ENCODE data around the gene TP53.

TP53 gene

DNA sequence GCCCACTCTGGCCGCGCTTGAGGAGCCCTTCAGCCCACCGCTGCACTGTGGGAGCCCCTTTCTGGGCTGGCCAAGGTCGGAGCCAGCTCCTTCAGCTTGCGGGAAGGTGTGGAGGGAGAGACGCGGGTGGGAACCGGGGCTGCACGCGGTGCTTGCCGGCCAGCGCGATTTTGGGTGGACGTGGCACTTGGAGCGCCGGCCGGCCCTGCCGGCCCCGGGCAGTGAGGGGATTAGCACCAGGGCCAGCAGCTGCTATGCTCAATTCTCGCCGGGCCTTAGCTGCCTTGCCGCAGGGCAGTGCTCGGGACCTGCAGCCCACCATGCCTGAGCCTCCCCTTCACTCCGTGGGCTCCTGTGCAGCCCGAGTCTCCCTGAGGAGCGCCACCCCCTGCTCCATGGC lies 46.5 kb downstream of the TP53 start:
- H3K27me3 ChIP-seq (ENCODE audit: insufficient read depth, low read length, poor library complexity, severe bottlenecking), result no peaks in the 10 kb centered on the region
- no peaks in the 10 kb centered on the region for H3K36me3 ChIP-seq (ENCODE audit: insufficient read depth, low read length)
- H3K4me3 ChIP-seq (ENCODE audit: low read length, poor library complexity, severe bottlenecking), result no peak overlapping the region
- no peaks in the 10 kb centered on the region for H3K9me2 ChIP-seq (replicated peaks; ENCODE audit: low read depth, low read length)
- no peak overlapping the region for H3K9ac ChIP-seq (ENCODE audit: low read depth, low read length, poor library complexity, severe bottlenecking)
- H2AFZ ChIP-seq (ENCODE audit: low read length), result no peak overlapping the region
- no peaks in the 10 kb centered on the region for H3F3A ChIP-seq (ENCODE audit: low read depth)
- H3K79me2 ChIP-seq (ENCODE audit: insufficient read depth, low read length), result no peaks in the 10 kb centered on the region
- no peaks in the 10 kb centered on the region for H4K20me1 ChIP-seq (ENCODE audit: insufficient read depth, low read length, poor library complexity, severe bottlenecking)
- H3K4me2 ChIP-seq (ENCODE audit: low read depth, low read length, poor library complexity, severe bottlenecking), result no peak overlapping the region
- TF ChIP-seq, protein P1, sequence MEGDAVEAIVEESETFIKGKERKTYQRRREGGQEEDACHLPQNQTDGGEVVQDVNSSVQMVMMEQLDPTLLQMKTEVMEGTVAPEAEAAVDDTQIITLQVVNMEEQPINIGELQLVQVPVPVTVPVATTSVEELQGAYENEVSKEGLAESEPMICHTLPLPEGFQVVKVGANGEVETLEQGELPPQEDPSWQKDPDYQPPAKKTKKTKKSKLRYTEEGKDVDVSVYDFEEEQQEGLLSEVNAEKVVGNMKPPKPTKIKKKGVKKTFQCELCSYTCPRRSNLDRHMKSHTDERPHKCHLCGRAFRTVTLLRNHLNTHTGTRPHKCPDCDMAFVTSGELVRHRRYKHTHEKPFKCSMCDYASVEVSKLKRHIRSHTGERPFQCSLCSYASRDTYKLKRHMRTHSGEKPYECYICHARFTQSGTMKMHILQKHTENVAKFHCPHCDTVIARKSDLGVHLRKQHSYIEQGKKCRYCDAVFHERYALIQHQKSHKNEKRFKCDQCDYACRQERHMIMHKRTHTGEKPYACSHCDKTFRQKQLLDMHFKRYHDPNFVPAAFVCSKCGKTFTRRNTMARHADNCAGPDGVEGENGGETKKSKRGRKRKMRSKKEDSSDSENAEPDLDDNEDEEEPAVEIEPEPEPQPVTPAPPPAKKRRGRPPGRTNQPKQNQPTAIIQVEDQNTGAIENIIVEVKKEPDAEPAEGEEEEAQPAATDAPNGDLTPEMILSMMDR (conservative IDR thresholded peaks at IDR 0.05; ENCODE audit: low read length), result no peak
- TF ChIP-seq EZH2phosphoT487 (IDR thresholded peaks at IDR 0.05; ENCODE audit: borderline replicate concordance), result no peak
- H3K9me3 ChIP-seq (ENCODE audit: insufficient read depth, low read depth, low read length), result no peaks in the 10 kb centered on the region
- no peaks in the 10 kb centered on the region for H3K4me1 ChIP-seq (ENCODE audit: insufficient read depth, low read length, poor library complexity, severe bottlenecking)

DNA sequence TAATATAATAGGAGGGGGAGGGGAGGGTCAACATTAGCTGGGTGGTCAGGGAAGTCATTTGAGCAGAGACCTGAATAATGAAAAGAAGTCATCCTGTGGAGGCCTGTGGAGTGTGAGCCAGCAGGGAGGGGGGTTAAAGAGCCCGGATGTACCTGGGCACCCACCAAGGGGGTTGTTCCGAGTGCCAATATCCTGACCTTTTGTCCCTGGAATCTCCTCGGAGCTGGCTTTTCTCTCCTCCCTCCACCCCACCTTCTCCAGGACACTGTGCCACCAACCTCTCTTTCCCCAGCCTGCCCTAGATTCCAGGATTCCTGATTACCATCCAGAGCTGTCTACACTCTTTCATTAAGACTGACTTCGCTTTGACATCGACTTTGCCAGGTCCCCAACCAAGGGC lies 51.1 kb downstream of the TP53 start:
- no peak overlapping the region for H3K4me2 ChIP-seq (ENCODE audit: low read depth, low read length, poor library complexity, severe bottlenecking)
- no peaks in the 10 kb centered on the region for H3K9me3 ChIP-seq (ENCODE audit: insufficient read depth, low read depth, low read length)
- no peaks in the 10 kb centered on the region for H3K79me2 ChIP-seq (ENCODE audit: insufficient read depth, low read length)
- no peaks in the 10 kb centered on the region for H3K9me2 ChIP-seq (replicated peaks; ENCODE audit: low read depth, low read length)
- H3K4me1 ChIP-seq (ENCODE audit: insufficient read depth, low read length, poor library complexity, severe bottlenecking), result no peaks in the 10 kb centered on the region
- H3K36me3 ChIP-seq (ENCODE audit: insufficient read depth, low read length), result no peaks in the 10 kb centered on the region
- no peaks in the 10 kb centered on the region for H4K20me1 ChIP-seq (ENCODE audit: insufficient read depth, low read length, poor library complexity, severe bottlenecking)
- no peaks in the 10 kb centered on the region for H3K27me3 ChIP-seq (ENCODE audit: insufficient read depth, low read length, poor library complexity, severe bottlenecking)
- H2AFZ ChIP-seq (ENCODE audit: low read length), result no peak overlapping the region
- H3F3A ChIP-seq (ENCODE audit: low read depth), result no peaks in the 10 kb centered on the region
- no peak overlapping the region for H3K9ac ChIP-seq (ENCODE audit: low read depth, low read length, poor library complexity, severe bottlenecking)
- H3K4me3 ChIP-seq (ENCODE audit: low read length, poor library complexity, severe bottlenecking), result no peak overlapping the region
- TF ChIP-seq, protein P1 (conservative IDR thresholded peaks at IDR 0.05; ENCODE audit: low read length), result no peak
- TF ChIP-seq EZH2phosphoT487 (IDR thresholded peaks at IDR 0.05; ENCODE audit: borderline replicate concordance), result no peak

DNA sequence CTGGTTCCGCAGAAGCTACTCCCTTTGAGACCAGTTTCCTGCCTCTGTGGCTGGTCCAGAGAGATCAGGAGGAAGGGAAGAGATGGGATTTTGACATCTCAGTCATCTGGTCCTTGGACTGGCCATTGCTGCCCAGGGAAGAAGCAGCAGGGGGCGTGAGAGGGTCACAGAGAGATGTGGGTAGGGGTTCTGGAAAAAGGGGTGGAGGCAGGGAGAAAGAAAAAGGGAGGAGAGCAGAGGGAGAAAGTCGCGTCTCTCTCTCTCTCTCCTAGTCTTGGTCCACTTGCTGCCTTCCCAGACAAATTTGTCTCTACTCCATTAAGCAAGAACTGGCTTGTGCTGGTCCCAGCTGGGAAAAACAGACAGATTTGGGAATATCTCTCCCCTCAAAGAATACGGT lies 52.9 kb downstream of the TP53 start:
- no peaks in the 10 kb centered on the region for H3K36me3 ChIP-seq (ENCODE audit: insufficient read depth, low read length)
- no peaks in the 10 kb centered on the region for H3F3A ChIP-seq (ENCODE audit: low read depth)
- H3K9me3 ChIP-seq (ENCODE audit: insufficient read depth, low read depth, low read length), result no peaks in the 10 kb centered on the region
- no peak overlapping the region for H2AFZ ChIP-seq (ENCODE audit: low read length)
- H3K9ac ChIP-seq (ENCODE audit: low read depth, low read length, poor library complexity, severe bottlenecking), result no peak overlapping the region
- H3K9me2 ChIP-seq (replicated peaks; ENCODE audit: low read depth, low read length), result no peaks in the 10 kb centered on the region
- no peaks in the 10 kb centered on the region for H3K79me2 ChIP-seq (ENCODE audit: insufficient read depth, low read length)
- no peaks in the 10 kb centered on the region for H3K4me1 ChIP-seq (ENCODE audit: insufficient read depth, low read length, poor library complexity, severe bottlenecking)
- no peak overlapping the region for H3K4me2 ChIP-seq (ENCODE audit: low read depth, low read length, poor library complexity, severe bottlenecking)
- TF ChIP-seq, protein P1 (conservative IDR thresholded peaks at IDR 0.05; ENCODE audit: low read length), result peak; percentile 64
- TF ChIP-seq EZH2phosphoT487 (IDR thresholded peaks at IDR 0.05; ENCODE audit: borderline replicate concordance), result no peak
- no peaks in the 10 kb centered on the region for H3K27me3 ChIP-seq (ENCODE audit: insufficient read depth, low read length, poor library complexity, severe bottlenecking)
- H3K4me3 ChIP-seq (ENCODE audit: low read length, poor library complexity, severe bottlenecking), result no peak overlapping the region
- H4K20me1 ChIP-seq (ENCODE audit: insufficient read depth, low read length, poor library complexity, severe bottlenecking), result no peaks in the 10 kb centered on the region
